ENCODE results near the gene UBAP2L. TPM values are rescaled to one million over a fixed set of nuclear protein-coding genes. Genes with fewer than 3 reads are reported as not detected.

Gene UBAP2L
- total RNA-seq, 1 donor from 2014 or later, result 256 TPM

DNA sequence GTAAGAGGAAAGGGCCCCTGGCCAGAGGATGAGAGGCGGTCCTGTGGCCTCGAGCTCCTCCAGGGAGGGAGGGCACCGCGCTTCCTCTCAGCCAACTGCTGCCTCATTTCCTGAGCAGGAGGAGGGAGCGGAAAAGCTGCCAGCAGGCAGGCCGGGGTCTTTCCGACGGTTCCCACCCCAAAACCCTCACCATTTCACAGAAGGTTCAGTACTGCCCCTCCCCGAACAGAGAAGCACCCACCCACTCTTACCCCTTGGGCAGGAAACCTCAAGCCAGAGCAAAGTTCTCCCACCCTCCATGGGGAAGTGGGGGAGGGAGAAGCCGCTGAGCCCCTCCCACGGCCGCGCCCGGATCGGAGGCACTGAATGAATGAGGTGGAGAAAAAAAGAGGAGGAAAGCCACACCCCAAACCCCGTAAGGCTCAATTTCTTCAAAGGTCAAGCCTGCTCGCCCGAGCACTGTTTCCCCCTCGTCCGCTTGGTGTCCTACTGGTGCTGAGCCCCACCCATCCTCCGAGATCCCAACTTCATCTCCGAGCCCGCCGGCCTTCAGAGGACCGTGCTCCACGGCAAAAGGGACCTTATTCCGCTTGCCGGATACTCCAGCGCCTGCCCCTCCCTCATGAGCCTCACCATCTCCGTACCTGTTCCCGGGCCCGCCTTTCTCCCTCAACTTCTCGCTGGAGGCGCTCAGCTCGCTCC, 38.3 kb upstream of the UBAP2L start:
- Mint-ChIP-seq H3K27ac (ENCODE audit: unreplicated experiment) (peak overlapping the region; percentile 98), H3K27me3 (ENCODE audit: low read depth) (peaks cover 12% of the 10 kb centered on the region), H3K36me3 (ENCODE audit: low read depth) (peaks cover 2% of the 10 kb centered on the region), H3K4me1 (peaks cover 60% of the 10 kb centered on the region), H3K9me3 (no peaks in the 10 kb centered on the region), H3K4me3 (peak overlapping the region; percentile 100)
- TF ChIP-seq, protein P1, sequence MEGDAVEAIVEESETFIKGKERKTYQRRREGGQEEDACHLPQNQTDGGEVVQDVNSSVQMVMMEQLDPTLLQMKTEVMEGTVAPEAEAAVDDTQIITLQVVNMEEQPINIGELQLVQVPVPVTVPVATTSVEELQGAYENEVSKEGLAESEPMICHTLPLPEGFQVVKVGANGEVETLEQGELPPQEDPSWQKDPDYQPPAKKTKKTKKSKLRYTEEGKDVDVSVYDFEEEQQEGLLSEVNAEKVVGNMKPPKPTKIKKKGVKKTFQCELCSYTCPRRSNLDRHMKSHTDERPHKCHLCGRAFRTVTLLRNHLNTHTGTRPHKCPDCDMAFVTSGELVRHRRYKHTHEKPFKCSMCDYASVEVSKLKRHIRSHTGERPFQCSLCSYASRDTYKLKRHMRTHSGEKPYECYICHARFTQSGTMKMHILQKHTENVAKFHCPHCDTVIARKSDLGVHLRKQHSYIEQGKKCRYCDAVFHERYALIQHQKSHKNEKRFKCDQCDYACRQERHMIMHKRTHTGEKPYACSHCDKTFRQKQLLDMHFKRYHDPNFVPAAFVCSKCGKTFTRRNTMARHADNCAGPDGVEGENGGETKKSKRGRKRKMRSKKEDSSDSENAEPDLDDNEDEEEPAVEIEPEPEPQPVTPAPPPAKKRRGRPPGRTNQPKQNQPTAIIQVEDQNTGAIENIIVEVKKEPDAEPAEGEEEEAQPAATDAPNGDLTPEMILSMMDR (conservative IDR thresholded peaks at IDR 0.05), result no peak
- DNase-seq (ENCODE audit: low read depth, low spot score), result peak; percentile 30

DNA sequence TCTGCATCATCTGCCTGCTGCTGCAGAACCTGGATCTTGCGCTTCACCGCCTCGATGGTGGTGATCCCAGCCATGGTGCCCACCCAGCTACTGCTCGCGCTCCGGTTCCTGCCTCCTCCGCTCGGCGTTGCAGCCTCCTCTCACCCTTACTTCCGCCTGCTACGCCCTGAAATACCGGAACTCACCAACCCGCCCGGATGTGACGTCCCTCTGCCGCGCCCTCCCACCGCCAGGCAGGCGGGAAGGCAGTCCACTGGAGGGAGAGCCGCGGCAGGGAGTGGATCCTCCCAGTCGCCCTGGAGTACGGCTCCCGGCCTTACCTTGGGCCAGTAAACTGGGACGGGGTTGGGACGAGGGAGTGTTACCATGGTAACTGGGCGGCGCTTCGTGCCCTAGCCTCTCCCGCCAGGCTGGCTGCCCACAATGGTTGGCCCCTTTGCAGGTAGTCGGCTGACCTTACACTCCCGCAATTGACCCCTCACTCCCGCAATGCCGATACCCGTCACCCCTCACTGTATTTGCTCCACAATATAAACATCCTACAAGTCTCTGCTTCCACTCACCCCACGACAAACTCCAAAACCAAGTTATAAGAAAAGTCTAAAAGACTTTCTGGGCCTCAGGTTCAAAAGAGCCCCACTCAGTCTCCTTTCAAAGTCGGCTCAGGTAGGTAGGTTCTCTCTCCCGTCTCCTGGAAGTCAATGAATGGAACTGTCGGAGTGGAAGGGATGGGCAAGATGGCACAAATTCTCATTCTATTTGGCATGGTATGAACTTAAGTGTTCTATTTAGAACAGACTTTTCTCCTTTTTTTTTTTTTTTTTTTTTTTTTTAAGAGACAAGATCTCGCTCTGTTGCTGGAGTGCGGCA, 37.5 kb upstream of the UBAP2L start:
- peak overlapping the region; percentile 98 for H3K27ac Mint-ChIP-seq (ENCODE audit: unreplicated experiment)
- H3K9me3 Mint-ChIP-seq, result no peaks in the 10 kb centered on the region
- H3K27me3 Mint-ChIP-seq (ENCODE audit: low read depth), result peaks cover 16% of the 10 kb centered on the region
- H3K36me3 Mint-ChIP-seq (ENCODE audit: low read depth), result peaks cover 2% of the 10 kb centered on the region
- peaks cover 52% of the 10 kb centered on the region for H3K4me1 Mint-ChIP-seq
- peak overlapping the region; percentile 100 for H3K4me3 Mint-ChIP-seq
- TF ChIP-seq, protein P1 (conservative IDR thresholded peaks at IDR 0.05), result no peak
- DNase-seq (ENCODE audit: low read depth, low spot score), result peak; percentile 94

DNA sequence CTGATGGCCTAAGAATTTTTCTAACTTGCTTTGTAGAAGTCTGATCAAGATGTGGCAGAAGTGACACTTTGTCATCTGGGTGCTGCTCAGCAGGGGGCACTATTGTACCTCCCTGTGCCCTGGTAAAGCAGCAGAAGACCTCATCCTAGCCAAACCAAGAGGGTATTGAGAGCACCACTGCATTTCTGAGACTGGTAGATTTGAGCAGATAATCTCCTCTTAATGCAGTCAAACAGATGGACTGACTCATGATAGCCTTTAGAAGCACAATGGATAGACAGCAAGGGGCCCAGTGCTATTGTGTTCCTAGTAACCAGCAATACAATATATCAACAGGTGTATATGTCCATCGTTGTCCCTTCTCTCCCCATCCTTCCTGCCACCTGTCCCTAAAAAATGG, 34.6 kb upstream of the UBAP2L start:
- Mint-ChIP-seq H3K27me3 (ENCODE audit: low read depth) (peaks cover 20% of the 10 kb centered on the region), H3K36me3 (ENCODE audit: low read depth) (peaks cover 2% of the 10 kb centered on the region), H3K9me3 (no peaks in the 10 kb centered on the region), H3K4me1 (peaks cover 26% of the 10 kb centered on the region), H3K4me3 (peak overlapping the region; percentile 65), H3K27ac (ENCODE audit: unreplicated experiment) (no peak overlapping the region)
- DNase-seq (ENCODE audit: low read depth, low spot score), result peak; percentile 43
- TF ChIP-seq, protein P1 (conservative IDR thresholded peaks at IDR 0.05), result peak; percentile 66

DNA sequence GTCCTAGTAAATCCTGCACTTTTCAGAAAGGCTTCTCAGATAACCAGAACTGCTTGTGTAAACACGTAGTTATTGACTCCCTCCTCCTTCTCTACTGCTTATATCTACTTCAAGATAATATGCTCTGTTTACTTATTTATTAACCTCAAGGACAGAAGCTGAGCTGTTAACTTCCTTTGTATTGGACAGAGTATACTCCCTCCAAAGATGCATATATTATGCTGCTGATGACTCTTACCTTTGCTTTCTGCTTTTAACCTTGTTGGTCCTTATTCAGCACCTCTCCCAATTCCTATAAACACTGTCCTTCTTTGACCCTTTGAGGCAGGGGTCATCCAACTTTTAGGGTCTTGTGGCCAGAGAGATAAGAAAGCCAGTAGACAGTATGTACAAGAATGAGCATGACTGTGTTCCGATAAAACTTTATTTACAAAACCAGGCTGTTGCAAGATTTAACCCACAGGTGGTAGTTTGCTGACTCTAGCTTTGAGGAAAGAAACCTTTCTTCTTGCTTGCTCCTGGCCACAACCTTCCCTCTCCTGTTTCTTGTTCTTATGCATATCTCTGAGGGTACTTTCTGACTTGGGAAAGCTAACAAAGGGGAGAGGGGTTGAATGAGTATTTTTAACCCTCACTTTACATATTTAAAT, 33.8 kb upstream of the UBAP2L start:
- peaks cover 28% of the 10 kb centered on the region for H3K27me3 Mint-ChIP-seq (ENCODE audit: low read depth)
- H3K27ac Mint-ChIP-seq (ENCODE audit: unreplicated experiment), result no peak overlapping the region
- H3K4me1 Mint-ChIP-seq, result peaks cover 20% of the 10 kb centered on the region
- no peaks in the 10 kb centered on the region for H3K9me3 Mint-ChIP-seq
- TF ChIP-seq, protein P1 (conservative IDR thresholded peaks at IDR 0.05), result no peak
- H3K36me3 Mint-ChIP-seq (ENCODE audit: low read depth), result peaks cover 2% of the 10 kb centered on the region
- H3K4me3 Mint-ChIP-seq, result no peak overlapping the region
- no peak for DNase-seq (ENCODE audit: low read depth, low spot score)

DNA sequence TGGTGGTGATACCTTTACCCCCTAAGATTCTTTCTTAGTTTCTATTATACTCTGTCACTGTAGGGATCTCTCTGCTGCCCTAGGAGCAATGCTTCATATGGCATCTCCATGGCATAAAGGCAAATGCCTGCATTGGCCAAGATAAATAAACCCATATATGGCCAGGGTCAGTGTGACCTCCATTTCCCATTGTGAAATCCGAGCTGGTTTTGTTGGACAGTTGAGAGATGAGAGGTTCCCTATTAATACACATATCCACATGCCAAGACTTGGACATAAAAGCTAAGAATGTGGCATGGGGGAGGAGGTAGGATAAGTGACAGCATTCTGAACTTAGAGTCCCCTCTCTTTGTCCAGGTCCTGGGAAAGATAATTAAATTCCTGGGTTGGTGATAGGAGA, 30.2 kb upstream of the UBAP2L start:
- no peaks in the 10 kb centered on the region for H3K36me3 Mint-ChIP-seq (ENCODE audit: low read depth)
- no peak for DNase-seq (ENCODE audit: low read depth, low spot score)
- no peak overlapping the region for H3K27ac Mint-ChIP-seq (ENCODE audit: unreplicated experiment)
- no peak overlapping the region for H3K4me3 Mint-ChIP-seq
- H3K9me3 Mint-ChIP-seq, result no peaks in the 10 kb centered on the region
- H3K4me1 Mint-ChIP-seq, result peaks cover 16% of the 10 kb centered on the region
- TF ChIP-seq, protein P1 (conservative IDR thresholded peaks at IDR 0.05), result no peak
- peaks cover 45% of the 10 kb centered on the region for H3K27me3 Mint-ChIP-seq (ENCODE audit: low read depth)

Measured in neural crest cell (in vitro differentiated cells).